SU-DHL-6 (cell line): ENCODE measurements around the gene BOD1.

Source experiments
- H2AFZ ChIP-seq: fragments of 200-600 bp; sonication (generic); 2 replicates; pipeline ENCODE4 v1.6.1; 2014; ENCODE audit warnings: low read depth, mild to moderate bottlenecking, moderate library complexity, mixed read lengths, antibody characterized with exemption, low read length; ENCODE audit not compliant: severe bottlenecking
- H3F3A ChIP-seq: fragments of 200-600 bp; shearing (Covaris generic); 2 replicates; pipeline ENCODE4 v1.6.0; 2016; ENCODE audit warnings: antibody characterized with exemption, mild to moderate bottlenecking; ENCODE audit not compliant: insufficient read depth
- H3K27ac ChIP-seq: fragments of 200-600 bp; sonication (generic); 2 replicates; pipeline ENCODE4 v1.5.1; 2016; ENCODE audit warnings: low read depth, mild to moderate bottlenecking, low read length, moderate library complexity, mixed read lengths
- H3K27me3 ChIP-seq: fragments of 200-600 bp; sonication (generic), shearing (Covaris generic); 2 replicates; pipeline ENCODE4 v1.6.0; 2014; ENCODE audit warnings: mild to moderate bottlenecking, low read length
- H3K36me3 ChIP-seq: fragments of 200-600 bp; sonication (generic); 2 replicates; pipeline ENCODE4 v1.6.1; 2014; ENCODE audit warnings: mild to moderate bottlenecking, low read length, mixed read lengths
- H3K4me2 ChIP-seq: fragments of 300-600, 200-600 bp; shearing (Covaris generic), sonication (generic); 2 replicates; pipeline ENCODE4 v1.6.0; 2014; ENCODE audit warnings: low read length, low read depth, mild to moderate bottlenecking; ENCODE audit not compliant: poor library complexity, severe bottlenecking
- H3K4me3 ChIP-seq: fragments of 200-600 bp; sonication (generic); 2 replicates; pipeline ENCODE4 v1.5.1; 2014; ENCODE audit warnings: antibody characterized with exemption, low read length, mild to moderate bottlenecking, mixed read lengths; ENCODE audit not compliant: insufficient read depth, poor library complexity, severe bottlenecking
- H3K79me2 ChIP-seq: fragments of 200-600 bp; sonication (generic); 2 replicates; pipeline ENCODE4 v1.6.1; 2014; ENCODE audit warnings: mild to moderate bottlenecking, low read length, moderate library complexity; ENCODE audit not compliant: insufficient read depth
- H3K9ac ChIP-seq: fragments of 200-600 bp; sonication (generic); 2 replicates; pipeline ENCODE4 v1.7.0; 2014; ENCODE audit warnings: mild to moderate bottlenecking, low read length
- H3K9me2 ChIP-seq: fragments of 200-600 bp; sonication (generic); replicated peaks from 2 replicates; pipeline ENCODE4 v1.6.1; 2014; ENCODE audit warnings: low read length; ENCODE audit not compliant: insufficient read depth
- H3K9me3 ChIP-seq: fragments of 200-600 bp; sonication (generic); 2 replicates; pipeline ENCODE4 v1.6.1; 2014; ENCODE audit warnings: low read length, mixed read lengths; ENCODE audit not compliant: insufficient read depth
- H4K20me1 ChIP-seq: fragments of 200-600 bp; sonication (generic); 2 replicates; pipeline ENCODE4 v1.6.1; 2014; ENCODE audit warnings: low read depth, mild to moderate bottlenecking, antibody characterized with exemption, low read length, moderate library complexity, mixed read lengths
- CTCF ChIP-seq: fragments of 200-600 bp; sonication (generic); IDR thresholded peaks from one replicate; pipeline ENCODE4 v1.5.1; 2017; ENCODE audit warnings: antibody characterized with exemption, mild to moderate bottlenecking, low read length, moderate library complexity; ENCODE audit not compliant: insufficient read depth, poor library complexity, severe bottlenecking
- EZH2phosphoT487 ChIP-seq: fragments of 200-600 bp; sonication (generic), shearing (Covaris generic); conservative IDR thresholded peaks from 2 replicates; pipeline ENCODE4 v1.6.1; 2018; ENCODE audit warnings: mild to moderate bottlenecking, antibody characterized with exemption, low read length, moderate library complexity, mixed read lengths

The BOD1 gene

GRCh38 chr5:173618927-173619519, 2.6 kb upstream of the BOD1 start:
- H3K36me3 ChIP-seq = no peaks in the 10 kb centered on the region
- H3K9me3 ChIP-seq = no peaks in the 10 kb centered on the region
- H3K4me3 ChIP-seq = no peak overlapping the region
- H3F3A ChIP-seq = peaks cover 2% of the 10 kb centered on the region; the same call in 1 of the 2 replicates
- TF ChIP-seq CTCF (peak; percentile 79), EZH2phosphoT487 (no peak)
- no peak overlapping the region for H3K4me2 ChIP-seq
- no peaks in the 10 kb centered on the region for H3K27me3 ChIP-seq
- no peaks in the 10 kb centered on the region for H4K20me1 ChIP-seq
- H3K79me2 ChIP-seq = peaks cover 19% of the 10 kb centered on the region
- H3K9ac ChIP-seq = no peak overlapping the region
- no peaks in the 10 kb centered on the region for H3K9me2 ChIP-seq
- no peak overlapping the region for H3K27ac ChIP-seq
- peak overlapping the region; percentile 35 for H2AFZ ChIP-seq

GRCh38 chr5:173615884-173616576, 420 bp downstream of the BOD1 start:
- Histone ChIP-seq H3K79me2 (peaks cover 48% of the 10 kb centered on the region), H2AFZ (peak overlapping the region; percentile 50)
- no peak for TF ChIP-seq EZH2phosphoT487
- peak; percentile 66 for TF ChIP-seq CTCF

GRCh38 chr5:173614591-173614990, 1.9 kb downstream of the BOD1 start:
- no peak overlapping the region for H2AFZ ChIP-seq
- peak overlapping the region; percentile 86 for H3K4me2 ChIP-seq
- no peaks in the 10 kb centered on the region for H3K9me3 ChIP-seq
- H4K20me1 ChIP-seq = no peaks in the 10 kb centered on the region; the same call in 1 of the 2 replicates
- no peak overlapping the region for H3K4me3 ChIP-seq
- no peaks in the 10 kb centered on the region for H3K27me3 ChIP-seq
- peaks cover 2% of the 10 kb centered on the region; the same call in 1 of the 2 replicates for H3F3A ChIP-seq
- peaks cover 61% of the 10 kb centered on the region for H3K79me2 ChIP-seq
- TF ChIP-seq CTCF (no peak), EZH2phosphoT487 (no peak)
- H3K36me3 ChIP-seq = no peaks in the 10 kb centered on the region
- H3K9ac ChIP-seq = no peak overlapping the region
- no peak overlapping the region for H3K27ac ChIP-seq
- no peaks in the 10 kb centered on the region for H3K9me2 ChIP-seq

More at GRCh38 chr5:173615884-173616576, 420 bp downstream of the BOD1 start:
- Histone ChIP-seq H3K36me3 (no peaks in the 10 kb centered on the region), H3K27ac (peak overlapping the region; percentile 67), H3K9ac (peak overlapping the region; percentile 95), H3K4me3 (peak overlapping the region; percentile 79), H3K4me2 (peak overlapping the region; percentile 86), H3K9me2 (no peaks in the 10 kb centered on the region), H4K20me1 (no peaks in the 10 kb centered on the region; the same call in 1 of the 2 replicates), H3F3A (peaks cover 2% of the 10 kb centered on the region; the same call in 1 of the 2 replicates), H3K9me3 (no peaks in the 10 kb centered on the region), H3K27me3 (no peaks in the 10 kb centered on the region)
